K562 (cell line): Measurements from ENCODE around the gene SDC3. TPM values are rescaled to one million over a fixed set of nuclear protein-coding genes. Genes with fewer than 3 reads are reported as not detected.

Source experiments
- RBM15 ChIP-seq: fragments of 200-400 bp; formaldehyde crosslinking; IDR thresholded peaks from 2 replicates; pipeline ENCODE4 v1.6.1; 2018; ENCODE audit warnings: mild to moderate bottlenecking, low read length, moderate library complexity; ENCODE audit not compliant: insufficient read depth
- YY1 ChIP-seq, 3 experiments: IDR thresholded peaks; 2 replicates each; pipeline ENCODE4 v1.6.1; 2011; ENCODE audit warnings: low read length in 2 of 3, mild to moderate bottlenecking in 2 of 3, moderate library complexity in 2 of 3, borderline replicate concordance in 1 of 3, control low read depth in 1 of 3, low read depth in 1 of 3; ENCODE audit not compliant: insufficient read depth in 3 of 3, insufficient replicate concordance in 2 of 3, control insufficient read depth in 1 of 3, insufficient read length in 1 of 3; ENCODE audit errors: extremely low read depth in 1 of 3
- polyA plus RNA-seq, 8 experiments: library from polyadenylated mRNA; depleted of rRNA in 4 of 8; stranded (reverse) in 5 of 8; unstranded in 3 of 8; fragments of >200 nt; fragmentation: Nextera tagmentation in 2 of 8; fragmentation: Illumina TruSeq in 1 of 8; extraction: Ambion mirVana in 2 of 8; extraction: Trizol in 1 of 8; gene quantifications; 2 replicates each; pipeline versions ENCODE4 v1.2.1 to v1.2.3, GENCODE V29; 2011 to 2014; ENCODE audit warnings: inconsistent platforms in 1 of 8, missing spikeins in 1 of 8
- total RNA-seq, 7 experiments: library from RNA; depleted of rRNA in 6 of 7; stranded (reverse); fragments of >200 nt in 6 of 7; fragmentation: Illumina TruSeq in 2 of 7; extraction: Trizol in 2 of 7; gene quantifications; 2 replicates each; pipeline versions ENCODE4 v1.2.1 to v1.2.3, GENCODE V29; 2011 to 2021; ENCODE audit warnings: low replicate concordance in 1 of 7
- TF ChIP-seq, protein P1 (sequence below), 2 experiments: IDR thresholded peaks; 2 replicates each; pipeline ENCODE4 v1.6.1; 2012; ENCODE audit warnings: improper control_type of control experiment in 2 of 2, low read depth in 2 of 2, low read length in 2 of 2, borderline replicate concordance in 1 of 2
- TF ChIP-seq, protein P2 (sequence below), 3 experiments: IDR thresholded peaks in 2 of 3; conservative IDR thresholded peaks in 1 of 3; 2 replicates each; pipeline ENCODE4 v1.5.1; 2011 to 2012; ENCODE audit warnings: low read length in 3 of 3, mild to moderate bottlenecking in 3 of 3, control low read depth in 2 of 3, improper control_type of control experiment in 1 of 3, inconsistent platforms in 1 of 3, low read depth in 1 of 3, mixed read lengths in 1 of 3, moderate library complexity in 1 of 3; ENCODE audit not compliant: insufficient read depth in 2 of 3
- TF ChIP-seq, protein P3 (sequence below): fragments of 250-450 bp; sonication (Bioruptor Pico); IDR thresholded peaks from 2 replicates; pipeline ENCODE4 v1.9.0; 2021; ENCODE audit warnings: mild to moderate bottlenecking

Gene SDC3
- total and polyA plus RNA-seq, 9 of the 15 experiments (the other 6 are each of a cell fraction or from before 2014, with no cell fraction given): 0.38 to 44.1 (median 12.1) TPM

DNA sequence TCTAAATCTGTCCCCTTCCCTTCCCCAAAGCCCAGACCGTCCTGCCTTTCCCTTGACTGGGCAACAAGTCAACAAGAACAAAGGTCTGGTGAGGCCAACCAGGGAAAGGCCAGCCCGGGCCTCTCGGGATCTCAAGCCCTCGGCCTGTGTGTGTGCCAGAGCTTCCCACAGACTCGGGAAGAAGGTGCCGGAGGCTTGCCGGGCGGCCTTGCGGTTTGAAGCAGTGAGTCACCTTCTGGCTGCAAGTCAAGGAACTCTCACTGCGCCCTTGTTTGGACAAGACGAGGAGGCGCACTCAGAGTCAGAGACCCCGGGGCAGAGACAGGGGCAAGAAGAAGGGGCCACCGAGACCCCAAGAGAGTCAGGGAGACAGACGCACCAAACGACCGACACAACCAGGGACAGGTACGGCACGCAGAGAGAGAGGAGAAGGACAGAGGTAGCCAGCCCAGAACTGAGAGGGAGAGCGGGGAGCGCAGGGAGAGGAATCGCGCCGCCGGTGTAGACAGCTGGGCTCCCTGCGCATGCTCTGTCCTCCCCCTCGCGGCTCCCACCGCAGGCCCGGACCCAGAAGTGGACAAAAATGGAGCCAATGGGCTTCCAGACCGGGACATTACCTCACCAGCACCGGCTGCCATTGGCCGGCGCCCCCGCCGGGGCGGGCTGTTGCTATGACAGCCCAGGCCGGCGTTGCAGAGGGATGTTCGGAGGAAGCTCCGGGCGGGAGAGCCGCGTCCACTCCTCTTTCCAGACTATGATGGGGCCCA, 84.4 kb downstream of the SDC3 start (continued):
- TF ChIP-seq, protein P1, sequence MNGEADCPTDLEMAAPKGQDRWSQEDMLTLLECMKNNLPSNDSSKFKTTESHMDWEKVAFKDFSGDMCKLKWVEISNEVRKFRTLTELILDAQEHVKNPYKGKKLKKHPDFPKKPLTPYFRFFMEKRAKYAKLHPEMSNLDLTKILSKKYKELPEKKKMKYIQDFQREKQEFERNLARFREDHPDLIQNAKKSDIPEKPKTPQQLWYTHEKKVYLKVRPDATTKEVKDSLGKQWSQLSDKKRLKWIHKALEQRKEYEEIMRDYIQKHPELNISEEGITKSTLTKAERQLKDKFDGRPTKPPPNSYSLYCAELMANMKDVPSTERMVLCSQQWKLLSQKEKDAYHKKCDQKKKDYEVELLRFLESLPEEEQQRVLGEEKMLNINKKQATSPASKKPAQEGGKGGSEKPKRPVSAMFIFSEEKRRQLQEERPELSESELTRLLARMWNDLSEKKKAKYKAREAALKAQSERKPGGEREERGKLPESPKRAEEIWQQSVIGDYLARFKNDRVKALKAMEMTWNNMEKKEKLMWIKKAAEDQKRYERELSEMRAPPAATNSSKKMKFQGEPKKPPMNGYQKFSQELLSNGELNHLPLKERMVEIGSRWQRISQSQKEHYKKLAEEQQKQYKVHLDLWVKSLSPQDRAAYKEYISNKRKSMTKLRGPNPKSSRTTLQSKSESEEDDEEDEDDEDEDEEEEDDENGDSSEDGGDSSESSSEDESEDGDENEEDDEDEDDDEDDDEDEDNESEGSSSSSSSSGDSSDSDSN (IDR thresholded peaks at IDR 0.05; ENCODE audit: borderline replicate concordance in 1 of 2, low read depth in 2 of 2, low read length in 2 of 2): peak; percentile 51 to 95; a peak in 3 of 4 replicates
- TF ChIP-seq, protein P2, sequence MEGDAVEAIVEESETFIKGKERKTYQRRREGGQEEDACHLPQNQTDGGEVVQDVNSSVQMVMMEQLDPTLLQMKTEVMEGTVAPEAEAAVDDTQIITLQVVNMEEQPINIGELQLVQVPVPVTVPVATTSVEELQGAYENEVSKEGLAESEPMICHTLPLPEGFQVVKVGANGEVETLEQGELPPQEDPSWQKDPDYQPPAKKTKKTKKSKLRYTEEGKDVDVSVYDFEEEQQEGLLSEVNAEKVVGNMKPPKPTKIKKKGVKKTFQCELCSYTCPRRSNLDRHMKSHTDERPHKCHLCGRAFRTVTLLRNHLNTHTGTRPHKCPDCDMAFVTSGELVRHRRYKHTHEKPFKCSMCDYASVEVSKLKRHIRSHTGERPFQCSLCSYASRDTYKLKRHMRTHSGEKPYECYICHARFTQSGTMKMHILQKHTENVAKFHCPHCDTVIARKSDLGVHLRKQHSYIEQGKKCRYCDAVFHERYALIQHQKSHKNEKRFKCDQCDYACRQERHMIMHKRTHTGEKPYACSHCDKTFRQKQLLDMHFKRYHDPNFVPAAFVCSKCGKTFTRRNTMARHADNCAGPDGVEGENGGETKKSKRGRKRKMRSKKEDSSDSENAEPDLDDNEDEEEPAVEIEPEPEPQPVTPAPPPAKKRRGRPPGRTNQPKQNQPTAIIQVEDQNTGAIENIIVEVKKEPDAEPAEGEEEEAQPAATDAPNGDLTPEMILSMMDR (IDR thresholded peaks at IDR 0.05 in 2 of 3, conservative IDR thresholded peaks at IDR 0.05 in 1 of 3; ENCODE audit: insufficient read depth in 2 of 3, low read depth in 1 of 3, low read length in 3 of 3): 0 out of 6 replicates have a peak, but pooled peaks of 1 of the 3 experiments have one; percentile 4
- TF ChIP-seq, protein P3, sequence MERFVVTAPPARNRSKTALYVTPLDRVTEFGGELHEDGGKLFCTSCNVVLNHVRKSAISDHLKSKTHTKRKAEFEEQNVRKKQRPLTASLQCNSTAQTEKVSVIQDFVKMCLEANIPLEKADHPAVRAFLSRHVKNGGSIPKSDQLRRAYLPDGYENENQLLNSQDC (CRISPR knock-in tag): 0 out of 2 replicates have a peak, but pooled peaks have one; percentile 36
- TF ChIP-seq RBM15 (no peak), YY1 (IDR thresholded peaks at IDR 0.05; ENCODE audit: borderline replicate concordance in 1 of 3, control insufficient read depth in 1 of 3, extremely low read depth in 1 of 3, insufficient read depth in 3 of 3, insufficient read length in 1 of 3, insufficient replicate concordance in 2 of 3, low read depth in 1 of 3, low read length in 2 of 3) (no peak)
